HepG2 (cell line): ENCODE results near the gene KDM4B. TPM values are rescaled to one million over a fixed set of nuclear protein-coding genes. Genes with fewer than 3 reads are reported as not detected.

Source experiments
- ATAC-seq: fragments of 200-7000 bp; cut with Tn5 transposase; 3 replicates; pipeline ENCODE4 v1.9.1; 2020; ENCODE audit warnings: mild to moderate bottlenecking, moderate library complexity
- BruUV-seq: library from RNA; stranded (reverse); fragments of 400-500 nt; replicated peaks from 2 replicates; lab custom pipeline; 2021; lab: Mats Ljungman, UMichigan
- CTCF ChIA-PET: fragments of 300-600 bp; formaldehyde crosslinking; extraction: SDS; loops from one replicate; lab custom pipeline; 2021; ENCODE audit warnings: low total read pairs, inconsistent platforms, low intra/inter-chr PET ratio; lab: Yijun Ruan, JAX
- POLR2A ChIA-PET: fragments of 350-600 bp; sonication (Branson Sonifier 250); formaldehyde crosslinking; loops from one replicate; lab custom pipeline; 2020; ENCODE audit warnings: antibody characterized with exemption, inconsistent platforms; lab: Yijun Ruan, JAX
- DNase-seq: peaks from one replicate; pipeline ENCODE4 v3.0.0-alpha.2; 2015; ENCODE audit warnings: low spot score
- FAIRE-seq: peaks from 3 replicates; lab custom pipeline; 2011; peaks lifted over from hg19 to GRCh38; lab: Jason Lieb, UNC
- H2AFZ ChIP-seq: one replicate; pipeline ENCODE4 v1.6.1; 2011; ENCODE audit warnings: low read length, inconsistent platforms
- H3K27ac ChIP-seq: fragments of 300-600 bp; 3 replicates; pipeline ENCODE4 v1.8.0; 2011; ENCODE audit warnings: mixed run types, mild to moderate bottlenecking, mixed read lengths, low read length, inconsistent platforms; ENCODE audit not compliant: insufficient read depth; ENCODE audit errors: extremely low read length
- H3K27me3 ChIP-seq, 2 experiments: fragments of 200-600 bp in 1 of 2; 2 replicates in 1 of 2; 3 replicates in 1 of 2; pipeline versions ENCODE4 v1.6.0 to v1.8.0; 2011; ENCODE audit warnings: low read length in 2 of 2, mild to moderate bottlenecking in 2 of 2, moderate library complexity in 2 of 2, inconsistent platforms in 1 of 2; ENCODE audit not compliant: insufficient read depth in 2 of 2, control insufficient read depth in 1 of 2
- H3K36me3 ChIP-seq, 2 experiments: fragments of 200-600 bp in 1 of 2; replicated peaks in 1 of 2; 2 replicates in 1 of 2; 3 replicates in 1 of 2; pipeline versions ENCODE4 v1.5.1 to v1.8.0; 2011; ENCODE audit warnings: low read length in 2 of 2, inconsistent platforms in 1 of 2; ENCODE audit not compliant: insufficient read depth in 2 of 2, control insufficient read depth in 1 of 2
- H3K4me1 ChIP-seq: 2 replicates; pipeline ENCODE4 v1.5.1; 2012; ENCODE audit warnings: low read length, inconsistent platforms; ENCODE audit not compliant: insufficient read depth
- H3K4me2 ChIP-seq: 2 replicates; pipeline ENCODE4 v1.6.0; 2011; ENCODE audit warnings: low read depth, low read length, inconsistent platforms
- H3K4me3 ChIP-seq, 3 experiments: fragments of 200-600 bp in 1 of 3; sonication (generic), shearing (Covaris generic) in 1 of 3; replicated peaks in 1 of 3; 2 replicates each; pipeline ENCODE4 v1.5.1; 2011 to 2016; ENCODE audit warnings: low read length in 3 of 3, inconsistent platforms in 2 of 3, low read depth in 2 of 3, mild to moderate bottlenecking in 2 of 3, control low read depth in 1 of 3, mixed read lengths in 1 of 3; ENCODE audit not compliant: insufficient read depth in 1 of 3
- H3K79me2 ChIP-seq: one replicate; pipeline ENCODE4 v1.6.1; 2011; ENCODE audit warnings: low read length, inconsistent platforms; ENCODE audit not compliant: insufficient read depth
- H3K9ac ChIP-seq: 2 replicates; pipeline ENCODE4 v1.6.0; 2011; ENCODE audit warnings: mild to moderate bottlenecking, low read depth, low read length, inconsistent platforms; ENCODE audit not compliant: insufficient read depth
- H3K9me3 ChIP-seq: 2 replicates; pipeline ENCODE4 v1.5.1; 2012; ENCODE audit warnings: mild to moderate bottlenecking, low read length
- H4K20me1 ChIP-seq: 2 replicates; pipeline ENCODE4 v1.6.0; 2011; ENCODE audit warnings: inconsistent platforms, mild to moderate bottlenecking, low read length, moderate library complexity; ENCODE audit not compliant: insufficient read depth
- ARNT2 ChIP-seq: sonication (generic); formaldehyde crosslinking; IDR thresholded peaks from 2 replicates; pipeline ENCODE4 v1.8.0; 2022; ENCODE audit warnings: mild to moderate bottlenecking, low read depth, missing genetic modification reagents, moderate library complexity
- GATA4 ChIP-seq: sonication (generic); IDR thresholded peaks from 2 replicates; pipeline ENCODE4 v1.6.1; 2016; ENCODE audit warnings: antibody characterized with exemption, low read depth, borderline replicate concordance
- TAF1 ChIP-seq: sonication (generic); formaldehyde crosslinking; IDR thresholded peaks from 2 replicates; pipeline ENCODE4 v1.4.0; 2020; ENCODE audit warnings: missing genetic modification reagents
- ZBTB42 ChIP-seq: sonication (generic); formaldehyde crosslinking; IDR thresholded peaks from 2 replicates; pipeline ENCODE4 v1.5.0; 2020; ENCODE audit warnings: mild to moderate bottlenecking, missing genetic modification reagents
- ZFP90 ChIP-seq: sonication (generic); formaldehyde crosslinking; IDR thresholded peaks from 2 replicates; pipeline ENCODE4 v1.8.0; 2022; ENCODE audit warnings: missing genetic modification reagents, mild to moderate bottlenecking, inconsistent platforms, borderline replicate concordance
- ZNF260 ChIP-seq: sonication (generic); formaldehyde crosslinking; IDR thresholded peaks from 2 replicates; pipeline ENCODE4 v1.4.0; 2020; ENCODE audit warnings: missing genetic modification reagents, low read depth, mild to moderate bottlenecking, borderline replicate concordance
- WGBS: methylation state at CpG from one replicate; pipeline ENCODE4 v1.1.6; 2017; ENCODE audit warnings: low lambda C conversion rate; 5-methylcytosine and 5-hydroxymethylcytosine counted together
- in situ Hi-C: cut with HindIII; loops from 2 replicates; pipeline ENCODE4 v1.10.0; 2017; ENCODE audit warnings: low pct_unique_long_range_greater_than_20kb; ENCODE audit not compliant: extremely low pct_ligation_motif_present
- intact Hi-C: fragments of 100-400 bp; cut with micrococcal nuclease; formaldehyde crosslinking; loops from one replicate; pipeline ENCODE4 v1.10.0; 2022; ENCODE audit not compliant: unreplicated experiment
- microRNA-seq: library from miRNA; unstranded; fragments of <30 nt; microRNA quantifications from one replicate; pipeline ENCODE4, GENCODE V29; 2020
- polyA plus RNA-seq, 8 experiments: library from polyadenylated mRNA; depleted of rRNA in 3 of 8; stranded (reverse) in 7 of 8; unstranded in 1 of 8; fragments of >200 nt; fragmentation: Illumina TruSeq in 4 of 8; extraction: Trizol in 4 of 8; gene quantifications; 2 replicates each; pipeline versions ENCODE4 v1.2.1 to v1.2.3, GENCODE V29; 2011 to 2016; ENCODE audit warnings: low read depth in 4 of 8, missing spikeins in 1 of 8, mixed read lengths in 1 of 8; ENCODE audit not compliant: insufficient read depth in 1 of 8
- small RNA-seq, 3 experiments: library from RNA; depleted of rRNA; stranded (forward); fragments of <200 nt; gene quantifications; one replicate each; pipeline ENCODE3, GENCODE V24; 2012; ENCODE audit warnings: low read depth in 2 of 3, low replicate concordance in 1 of 3; ENCODE audit not compliant: insufficient read length in 3 of 3, insufficient read depth in 2 of 3
- total RNA-seq, 5 experiments: library from RNA; depleted of rRNA; stranded (reverse); fragments of >200 nt; fragmentation: Illumina TruSeq; extraction: Trizol; gene quantifications; 2 replicates each; pipeline ENCODE4 v1.2.3, GENCODE V29; 2016; ENCODE audit warnings: low read depth in 1 of 5

The KDM4B gene
- total and polyA plus RNA-seq, 2 of the 13 experiments (the other 11 are each of a cell fraction or from before 2014, with no cell fraction given), result 4.9 to 14.6 TPM

DNA sequence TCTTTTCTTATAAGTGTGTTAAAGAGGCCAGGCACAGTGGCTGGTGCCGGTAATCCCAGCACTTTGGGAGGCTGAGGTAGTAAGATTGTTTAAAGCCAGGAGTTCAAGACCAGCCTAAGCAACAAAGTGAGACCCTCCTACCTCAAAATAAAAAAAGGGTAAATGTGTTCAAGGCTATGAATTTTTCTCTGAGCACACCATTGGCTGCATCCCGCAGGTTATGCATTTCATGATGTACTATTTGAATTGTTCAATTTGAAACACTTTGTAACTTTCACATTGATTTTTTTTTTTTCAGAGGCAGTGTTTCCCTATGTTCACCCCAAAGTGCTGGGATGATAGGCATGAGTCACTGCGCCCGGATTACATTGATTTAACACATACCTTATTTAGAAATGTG is 233.6 kb downstream of the KDM4B start:
- no peak overlapping the region for H3K4me3 ChIP-seq
- peaks cover 5% of the 10 kb centered on the region; the same call in 1 of the 2 replicates for H3K9me3 ChIP-seq
- no peak for FAIRE-seq
- no peak overlapping the region for H3K4me2 ChIP-seq
- TF ChIP-seq ARNT2 (no peak), ZBTB42 (CRISPR knock-in tag) (no peak), TAF1 (no peak), GATA4 (no peak), ZNF260 (CRISPR knock-in tag) (no peak), ZFP90 (CRISPR knock-in tag) (peak; percentile 76)
- in situ Hi-C loops, result no loop called here
- POLR2A ChIA-PET, result no interaction called here
- CTCF ChIA-PET, result no interaction called here
- H3K4me1 ChIP-seq, result no peaks in the 10 kb centered on the region
- no TSS peak for BruUV-seq
- H2AFZ ChIP-seq, result no peak overlapping the region
- intact Hi-C loops, result no loop called here
- no peak for DNase-seq
- peaks cover 1 to 2% of the 10 kb centered on the region in 2 experiments; a peak in 3 of 5 replicates for H3K36me3 ChIP-seq
- H3K9ac ChIP-seq, result no peak overlapping the region
- no peak for ATAC-seq
- WGBS, result 99% methylated on average over 4 of the region's 4 CpGs
- no peaks in the 10 kb centered on the region for H4K20me1 ChIP-seq
- H3K27me3 ChIP-seq, result no peaks in the 10 kb centered on the region
- H3K79me2 ChIP-seq, result no peaks in the 10 kb centered on the region
- no peak overlapping the region for H3K27ac ChIP-seq

Small RNA genes lying within 50 kb of the gene (microRNA-seq; reads per million reads assigned to microRNA genes)
- 0.68 reads per million for gene MIR4747

Small RNA genes lying within 50 kb of the gene (small RNA-seq; reads per million reads assigned to genes)
- gene MIR4747, result 0 reads per million in 3 experiments

Other genes starting within 250 kb of the KDM4B start
- gene DPP9, start 245.3 kb upstream of the KDM4B start, total RNA-seq (2016; rRNA removed; fragmentation: Illumina TruSeq; extraction: Trizol), result 25.8 and 26.6 TPM in 2 replicates
- gene DPP9, start 245.3 kb upstream of the KDM4B start, polyA plus RNA-seq (2011; rRNA removed), result 8.4 and 9.4 TPM in 2 replicates
- gene FEM1A, start 177.4 kb upstream of the KDM4B start, total RNA-seq (2016; rRNA removed; fragmentation: Illumina TruSeq; extraction: Trizol), result 10.8 and 11.6 TPM in 2 replicates
- 3.2 and 4.2 TPM in 2 replicates for gene FEM1A, start 177.4 kb upstream of the KDM4B start, polyA plus RNA-seq (2011; rRNA removed)
- gene TICAM1, start 137.4 kb upstream of the KDM4B start, total RNA-seq (2016; rRNA removed; fragmentation: Illumina TruSeq; extraction: Trizol), result 0.95 and 1.3 TPM in 2 replicates
- 0.33 and 0.61 TPM in 2 replicates for gene TICAM1, start 137.4 kb upstream of the KDM4B start, polyA plus RNA-seq (2011; rRNA removed)
- gene PLIN3, start 101.4 kb upstream of the KDM4B start, total RNA-seq (2016; rRNA removed; fragmentation: Illumina TruSeq; extraction: Trizol), result 49.3 and 59.8 TPM in 2 replicates
- gene PLIN3, start 101.4 kb upstream of the KDM4B start, polyA plus RNA-seq (2011; rRNA removed), result 57.9 and 69.4 TPM in 2 replicates
- not detected in 2 replicates for gene ARRDC5, start 66.2 kb upstream of the KDM4B start, total RNA-seq (2016; rRNA removed; fragmentation: Illumina TruSeq; extraction: Trizol)
- not detected in 2 replicates for gene ARRDC5, start 66.2 kb upstream of the KDM4B start, polyA plus RNA-seq (2011; rRNA removed)
- gene UHRF1, start 59.6 kb upstream of the KDM4B start, total RNA-seq (2016; rRNA removed; fragmentation: Illumina TruSeq; extraction: Trizol), result 77.7 and 78.4 TPM in 2 replicates
- gene UHRF1, start 59.6 kb upstream of the KDM4B start, polyA plus RNA-seq (2011; rRNA removed), result 6.6 and 6.8 TPM in 2 replicates